GM19351 (cell line): ENCODE measurements around the gene HYI.

Experiments
- ATAC-seq: cut with Tn5 transposase; IDR thresholded peaks from one replicate; pipeline ENCODE4 v1.9.1; 2021; ENCODE audit warnings: mild to moderate bottlenecking, moderate library complexity; ENCODE audit not compliant: unreplicated experiment

Gene HYI

GRCh38 chr1:43405219-43405875 lies 48.4 kb downstream of the HYI start:
- ATAC-seq, result no peak

GRCh38 chr1:43404353-43404752 lies 49.4 kb downstream of the HYI start:
- ATAC-seq, result no peak

- ATAC-seq, result no peak
Observed at GRCh38 chr1:43402089-43402865, 51.5 kb downstream of the HYI start.
